ENCODE data around the gene CYP2S1.

GRCh38 chr19:41255171-41255570 lies 62.2 kb downstream of the CYP2S1 start:
- no peak for TF ChIP-seq CTCF (IDR thresholded peaks at IDR 0.05)
- no peak for TF ChIP-seq POLR2A (IDR thresholded peaks at IDR 0.05)
